GM21717 (cell line): ENCODE data around the gene SYT17.
"Not testable (repeated sequence)": the region's sequence is repeated elsewhere in the genome, so short reads cannot be mapped to it uniquely, and the experiment has no call there.

Source experiments
- ATAC-seq: cut with Tn5 transposase; IDR thresholded peaks from one replicate; pipeline ENCODE4 v1.9.1; 2021; ENCODE audit warnings: mild to moderate bottlenecking, moderate library complexity; ENCODE audit not compliant: unreplicated experiment

Gene SYT17

DNA sequence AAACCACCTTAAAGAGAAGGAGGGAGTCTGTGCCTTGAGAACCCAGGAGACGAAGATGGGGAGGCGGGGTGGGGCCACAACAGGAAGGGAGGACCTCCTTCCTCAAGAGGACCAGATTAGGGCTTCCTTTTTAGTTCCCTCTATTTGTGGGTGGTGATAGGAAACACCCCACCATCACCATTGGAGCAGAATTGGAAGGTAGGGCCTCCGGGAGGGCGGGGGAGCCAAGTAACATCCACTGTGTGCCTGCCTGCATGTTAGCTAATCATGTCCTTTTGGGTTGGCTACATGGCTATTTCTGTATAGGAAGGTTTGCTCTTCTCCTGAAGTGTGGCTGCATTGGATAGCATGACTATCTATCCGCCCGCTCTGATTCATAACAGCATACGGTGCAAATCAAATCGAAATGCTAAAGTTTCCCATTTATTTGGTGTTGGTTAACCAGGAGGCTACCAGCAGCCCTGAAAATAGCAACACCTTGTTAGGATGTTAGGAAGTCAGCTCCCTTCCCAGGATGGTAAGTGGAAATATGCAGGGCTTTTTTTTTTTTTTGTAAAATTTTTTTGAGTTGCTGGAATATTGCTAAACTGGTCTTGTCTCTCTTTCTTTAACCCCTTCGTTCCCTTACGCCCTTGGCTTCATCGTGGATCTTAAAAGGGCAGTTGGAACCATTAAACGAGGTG lies 4.2 kb downstream of the SYT17 start:
- ATAC-seq, result no peak

DNA sequence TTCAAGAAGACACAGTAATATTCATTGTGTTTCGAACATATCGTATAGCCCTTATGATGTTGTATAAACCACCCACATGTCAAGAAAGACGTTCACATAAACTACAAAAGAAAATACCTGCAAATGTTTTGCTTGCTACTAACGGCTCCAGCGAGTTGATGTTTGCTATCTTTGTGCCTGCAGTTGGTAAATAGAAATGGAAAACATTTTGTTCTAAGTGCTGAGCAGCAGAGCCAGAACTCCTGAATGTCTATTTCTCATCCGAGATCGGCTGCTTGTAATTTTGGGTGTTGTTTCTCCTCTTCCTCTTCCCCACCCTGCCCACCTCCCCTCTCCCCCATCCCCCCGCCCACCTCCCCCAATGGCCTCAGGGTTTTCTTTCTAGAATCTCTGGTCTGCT lies 5.0 kb downstream of the SYT17 start:
- ATAC-seq, result no peak

DNA sequence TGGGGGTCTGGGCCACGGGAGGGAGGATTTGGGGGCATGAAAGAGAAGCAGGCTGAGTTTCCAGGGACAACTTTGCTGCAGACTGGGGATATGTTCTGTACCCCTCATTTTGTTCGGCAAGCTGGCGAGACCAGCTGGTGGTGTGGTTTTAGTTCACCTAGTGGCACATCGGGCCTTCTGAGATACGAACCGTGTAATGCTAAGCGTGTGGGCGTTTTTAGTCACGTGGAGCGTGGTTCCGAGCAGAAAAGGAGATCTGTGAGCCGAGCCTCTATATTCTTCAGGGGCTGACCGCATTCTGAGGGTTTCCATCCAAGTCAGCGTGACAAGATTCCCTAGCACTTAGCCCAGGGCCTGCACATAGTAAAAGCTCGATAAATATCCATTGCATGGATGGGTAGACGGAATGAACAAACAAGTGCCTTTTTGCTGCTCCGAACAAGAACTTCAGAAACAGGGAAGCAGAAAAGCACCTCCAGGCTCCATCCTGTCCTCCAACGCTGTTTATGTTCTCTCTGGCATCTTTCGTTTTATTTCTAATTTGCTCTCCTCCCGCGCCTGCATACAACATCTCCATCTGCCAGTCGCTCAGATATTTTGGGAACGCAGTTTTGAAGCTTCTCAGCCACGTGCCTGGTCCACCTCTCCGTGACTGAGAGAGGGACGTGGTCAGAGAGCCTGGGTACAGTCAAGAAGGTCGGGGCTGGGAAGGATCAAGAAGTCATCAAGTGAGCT lies 5.8 kb downstream of the SYT17 start:
- ATAC-seq, result no peak

DNA sequence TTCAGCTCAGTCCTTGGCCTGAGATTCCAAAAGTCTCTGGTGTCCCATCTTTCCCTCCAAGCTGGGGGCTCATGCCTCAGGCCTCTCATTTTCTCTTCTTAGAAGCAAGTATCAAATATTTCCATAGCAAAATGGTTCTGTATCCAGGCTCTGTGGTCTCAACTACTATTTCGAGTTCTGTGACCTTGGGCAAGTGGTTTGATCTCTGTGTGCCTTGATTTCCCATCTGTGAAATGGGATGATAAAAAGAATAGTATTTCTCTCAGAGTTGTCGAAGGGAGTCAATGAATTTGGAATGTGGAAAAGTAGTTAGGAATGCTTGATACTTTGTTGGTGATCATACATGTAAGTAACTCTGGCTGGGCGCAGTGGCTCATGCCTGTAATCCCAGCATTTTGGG lies 6.4 kb downstream of the SYT17 start:
- ATAC-seq, result no peak

DNA sequence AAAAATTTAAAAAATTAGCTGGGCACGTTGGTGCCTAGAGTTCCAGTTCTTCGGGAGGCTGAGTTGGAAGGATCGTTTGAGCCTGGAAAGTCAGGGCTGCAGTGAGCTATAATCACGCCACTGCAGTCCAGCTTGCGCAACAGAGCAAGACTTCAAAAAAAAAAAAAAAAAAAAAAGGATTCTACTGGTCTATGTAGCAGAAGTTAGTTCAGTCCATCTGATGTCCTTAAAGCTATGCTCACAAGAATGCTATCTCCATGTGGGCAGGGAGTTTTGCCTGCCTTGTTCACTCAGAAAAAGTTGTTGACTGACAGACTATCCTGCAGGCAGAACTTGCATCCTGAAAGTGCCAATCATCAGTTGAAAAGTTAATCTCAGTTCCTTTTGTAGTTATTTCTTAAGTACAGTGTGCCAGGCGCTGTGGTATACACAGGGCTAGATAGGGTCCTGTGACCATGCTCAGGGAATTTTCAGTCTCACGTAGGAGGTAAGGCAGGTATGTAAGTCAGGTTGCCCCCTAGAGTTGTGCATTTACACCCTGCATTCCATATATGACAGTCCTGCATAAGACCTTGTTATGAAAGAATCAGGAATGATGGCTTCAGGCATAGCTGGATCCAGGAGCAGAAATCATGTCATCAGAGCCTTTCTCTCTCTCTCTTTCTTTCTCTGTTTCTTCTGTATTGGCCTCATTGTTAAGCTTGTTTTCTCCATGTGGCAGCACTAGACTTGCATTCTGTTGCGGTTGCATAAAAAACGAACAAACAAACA lies 7.6 kb downstream of the SYT17 start:
- no peak for ATAC-seq

DNA sequence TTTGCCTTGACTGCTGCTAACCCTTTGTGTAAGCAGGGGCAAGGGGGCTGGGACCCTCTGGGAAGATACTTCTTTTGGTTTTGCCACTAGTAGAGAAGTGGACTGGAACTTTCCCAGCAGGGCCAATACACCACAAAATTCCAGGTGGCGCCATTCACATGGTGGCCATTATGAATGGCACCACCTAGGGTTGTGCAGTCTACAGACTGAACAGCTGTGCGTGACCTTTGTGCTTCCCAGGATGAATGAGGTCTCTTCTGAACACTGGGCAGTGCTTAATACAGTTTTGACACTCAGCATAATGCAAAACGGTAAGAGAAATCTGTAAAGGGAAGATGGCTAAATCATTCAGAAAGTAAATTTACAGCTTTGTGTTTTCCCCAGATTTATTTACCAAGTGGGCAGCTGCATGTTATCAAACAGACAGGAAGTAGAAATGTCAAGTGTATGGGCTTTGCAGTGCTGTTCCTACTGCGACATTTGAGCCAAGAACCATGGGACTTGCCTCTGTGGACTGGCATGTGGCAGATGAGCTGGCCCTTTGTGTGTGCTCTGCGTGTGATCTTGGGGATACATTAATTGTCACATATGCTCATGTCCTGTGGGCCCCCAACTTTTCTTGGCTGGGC lies 9.2 kb downstream of the SYT17 start:
- ATAC-seq, result no peak

DNA sequence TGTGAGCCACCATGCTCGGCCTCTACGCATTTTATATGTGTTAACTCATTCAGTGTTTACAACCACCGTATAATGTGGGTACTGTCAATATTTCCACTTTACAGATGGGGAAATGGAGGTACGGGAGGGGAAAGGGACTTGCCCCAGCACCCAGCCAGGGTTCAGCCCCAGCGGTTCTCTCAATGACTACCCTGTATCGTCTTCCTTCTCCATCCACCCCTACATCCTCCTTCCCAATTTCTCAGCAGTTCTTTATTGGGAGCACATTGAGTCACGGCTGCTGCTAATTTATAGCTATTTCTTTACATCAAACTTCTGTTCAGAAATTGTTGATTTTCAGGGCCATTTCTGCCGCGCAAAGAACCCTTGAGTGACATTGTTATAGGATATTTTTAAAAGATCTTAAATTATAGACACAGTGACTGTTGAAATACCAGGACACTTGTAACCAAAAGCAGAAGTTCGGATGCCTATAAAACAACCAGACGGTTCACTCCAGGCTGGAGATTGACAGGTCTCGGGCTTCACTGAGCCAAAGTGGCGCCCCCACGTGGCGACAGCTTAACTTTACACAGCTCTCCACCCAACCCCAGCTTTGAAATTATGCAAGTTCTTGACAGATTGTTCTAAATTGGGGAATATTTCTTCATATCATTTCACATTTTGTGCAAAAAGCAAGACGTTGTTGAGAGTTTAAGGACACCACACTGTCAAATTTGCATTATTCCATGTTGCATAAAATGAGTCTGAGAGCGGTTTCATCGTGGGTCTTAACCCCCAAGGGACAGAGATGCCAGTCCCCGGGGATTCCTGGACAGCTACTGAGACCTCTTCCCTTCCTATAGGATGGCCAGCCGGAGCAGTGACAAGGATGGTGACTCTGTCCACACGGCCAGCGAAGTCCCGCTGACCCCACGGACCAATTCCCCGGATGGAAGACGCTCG lies 11.8 kb downstream of the SYT17 start:
- ATAC-seq, result no peak

DNA sequence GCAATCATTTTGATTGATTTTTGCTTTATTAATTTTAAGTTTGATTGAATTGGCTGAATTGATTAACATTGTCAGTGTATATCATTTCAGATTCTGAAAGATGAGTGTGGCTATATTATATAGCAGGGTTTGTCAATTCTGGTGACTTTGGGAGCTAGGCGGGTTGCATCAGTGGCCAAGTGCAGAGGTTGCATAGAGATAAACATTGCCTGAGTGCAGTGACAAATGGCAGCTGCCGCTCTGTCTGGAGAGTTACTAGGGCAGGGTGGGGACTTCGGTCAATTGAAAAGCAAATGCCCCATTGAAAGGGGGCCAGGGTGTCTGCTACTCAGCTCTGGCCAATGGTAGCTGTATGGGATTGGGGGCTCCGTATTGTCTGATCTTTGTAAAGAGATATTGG lies 12.7 kb downstream of the SYT17 start:
- no peak for ATAC-seq

DNA sequence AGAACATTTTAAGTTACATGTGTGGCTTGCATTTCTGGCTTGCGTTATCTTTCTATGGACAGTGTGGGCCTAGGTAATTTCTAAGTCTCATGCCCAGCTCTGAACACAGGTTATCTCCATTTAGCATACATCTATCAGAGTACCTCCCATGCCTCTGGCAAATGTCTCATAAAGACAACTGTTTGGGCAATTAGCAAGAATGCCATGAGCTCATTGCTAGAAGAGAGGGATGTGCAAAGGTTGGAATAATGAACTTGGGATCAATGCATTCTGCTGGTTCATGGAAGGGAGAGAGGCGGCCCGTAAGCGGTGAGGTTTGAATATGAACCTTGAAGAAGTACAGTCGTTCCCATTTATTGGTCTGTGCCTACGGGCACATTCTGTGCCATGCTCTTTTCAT lies 14.4 kb downstream of the SYT17 start:
- ATAC-seq, result no peak

DNA sequence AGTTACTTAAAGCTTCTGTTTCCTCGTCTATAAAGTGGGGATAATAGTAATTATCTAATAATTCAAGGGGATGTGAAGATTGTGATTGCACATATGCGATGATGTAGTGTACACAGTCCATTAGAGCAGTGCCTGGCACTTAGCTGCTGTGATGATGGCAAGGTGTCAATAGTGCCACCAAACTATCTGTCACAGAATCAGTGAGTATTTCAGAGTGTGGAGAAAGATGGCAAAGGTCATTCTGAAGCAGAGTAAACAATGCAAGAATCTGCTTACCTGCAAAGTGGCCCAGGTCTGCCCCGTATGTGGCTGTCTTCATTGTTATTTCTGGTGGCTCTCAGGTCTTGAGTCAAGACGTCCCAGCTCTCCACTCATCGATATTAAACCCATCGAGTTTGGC lies 15.1 kb downstream of the SYT17 start:
- no peak for ATAC-seq

DNA sequence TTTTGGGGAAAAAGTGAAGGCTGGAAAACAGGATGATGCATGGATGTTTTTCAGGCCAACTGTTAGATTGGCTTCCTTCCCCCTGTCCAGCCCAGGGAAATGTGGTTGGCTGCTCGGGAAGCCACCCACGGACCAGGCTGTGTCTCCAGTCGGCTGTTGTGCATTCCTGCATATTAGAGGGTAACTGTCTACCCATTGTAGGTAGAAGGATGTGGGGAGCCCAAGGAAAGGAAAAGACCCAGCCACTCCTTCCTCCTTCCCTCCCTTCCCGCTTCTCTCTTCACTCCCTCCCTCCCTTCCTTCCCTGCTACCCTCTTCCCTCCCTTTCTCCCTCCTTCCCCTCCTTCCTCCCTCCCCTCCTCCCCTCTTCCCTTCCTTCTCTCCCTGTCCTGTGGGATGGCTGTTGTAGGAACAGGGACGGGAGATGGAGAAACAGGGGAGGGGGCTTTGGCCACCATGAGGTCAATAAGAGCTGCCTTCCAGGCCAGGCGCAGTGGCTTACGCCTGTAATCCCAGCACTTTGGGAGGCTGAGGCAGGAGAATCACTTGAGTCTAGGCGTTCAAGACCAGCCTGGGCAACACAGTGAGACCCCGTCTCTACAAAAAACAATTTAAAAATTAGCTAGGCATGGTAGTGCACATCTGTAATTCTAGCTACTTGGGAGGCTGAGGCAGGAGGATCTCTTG lies 16.9 kb downstream of the SYT17 start:
- no peak for ATAC-seq

DNA sequence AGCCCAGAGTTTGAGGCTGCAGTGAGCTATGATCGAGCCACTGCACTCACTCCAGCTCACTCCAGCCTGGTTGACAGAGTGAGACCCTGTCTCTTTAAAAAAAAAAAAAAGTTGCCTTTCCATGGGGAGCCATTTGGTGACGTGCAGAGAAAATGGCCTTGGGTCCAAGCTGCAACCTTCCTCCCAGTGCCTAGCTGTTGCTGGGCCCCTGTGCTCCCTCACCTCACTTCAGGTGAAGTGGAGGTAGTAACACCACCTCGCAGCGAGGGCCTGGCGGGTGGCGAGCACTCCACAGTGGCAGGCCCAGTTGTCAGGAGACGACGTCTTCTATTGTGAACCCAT lies 17.4 kb downstream of the SYT17 start:
- no peak for ATAC-seq

DNA sequence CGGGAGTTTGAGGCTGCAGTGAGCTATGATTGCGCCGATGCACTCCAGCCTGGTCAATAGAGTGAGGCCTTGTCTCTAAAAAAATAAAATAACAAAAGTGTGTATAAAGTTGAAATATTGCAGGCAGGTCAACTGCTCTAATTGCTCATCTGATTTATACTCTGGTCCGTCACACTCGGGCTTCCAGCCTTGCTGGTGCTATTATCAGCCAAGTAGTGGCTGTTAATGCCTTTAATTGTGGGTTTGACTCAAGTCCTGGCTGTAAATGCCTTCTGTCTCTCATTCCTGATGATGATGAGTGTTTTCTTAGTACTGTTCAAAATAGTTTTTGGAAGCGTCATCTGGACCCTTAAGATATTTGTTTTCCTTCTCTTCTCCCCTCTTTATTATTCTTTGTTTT lies 18.4 kb downstream of the SYT17 start:
- ATAC-seq, result no peak

DNA sequence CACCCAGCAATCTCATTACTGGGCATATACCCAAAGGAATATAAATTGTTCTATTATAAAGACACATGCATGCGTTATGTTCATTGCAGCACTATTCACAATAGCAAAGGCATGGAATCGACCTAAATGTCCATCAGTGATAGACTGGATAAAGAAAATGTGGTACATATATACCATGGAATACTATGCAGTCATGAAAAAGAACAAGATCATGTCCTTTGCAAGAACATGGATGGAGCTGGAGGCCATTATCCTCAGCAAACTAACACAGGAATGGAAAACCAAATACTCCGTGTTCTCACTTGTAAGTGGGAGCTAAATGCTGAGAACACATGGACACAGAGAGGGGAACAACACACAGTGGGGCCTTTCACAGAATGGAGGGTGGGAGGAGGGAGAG lies 19.9 kb downstream of the SYT17 start:
- ATAC-seq, result not testable (repeated sequence)

DNA sequence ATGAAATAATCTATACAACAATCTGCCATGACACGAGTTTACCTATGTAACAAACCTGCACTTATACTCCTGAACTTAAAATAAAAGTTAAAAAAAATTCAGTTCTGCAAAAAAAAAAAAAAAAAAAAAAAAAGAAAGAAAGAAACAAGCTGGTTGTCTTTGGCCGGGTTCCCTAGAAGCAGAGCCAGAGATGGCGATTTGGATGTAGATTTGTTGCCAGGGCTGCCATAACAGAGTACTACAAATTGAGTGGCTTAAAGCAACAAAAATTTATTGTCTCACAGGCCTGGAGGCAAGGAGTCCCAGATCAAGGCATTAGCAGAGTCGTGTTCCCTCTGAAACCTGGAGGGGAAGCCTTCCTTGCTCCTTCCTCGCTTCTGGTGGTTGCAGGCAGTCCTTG lies 20.4 kb downstream of the SYT17 start:
- no peak for ATAC-seq

DNA sequence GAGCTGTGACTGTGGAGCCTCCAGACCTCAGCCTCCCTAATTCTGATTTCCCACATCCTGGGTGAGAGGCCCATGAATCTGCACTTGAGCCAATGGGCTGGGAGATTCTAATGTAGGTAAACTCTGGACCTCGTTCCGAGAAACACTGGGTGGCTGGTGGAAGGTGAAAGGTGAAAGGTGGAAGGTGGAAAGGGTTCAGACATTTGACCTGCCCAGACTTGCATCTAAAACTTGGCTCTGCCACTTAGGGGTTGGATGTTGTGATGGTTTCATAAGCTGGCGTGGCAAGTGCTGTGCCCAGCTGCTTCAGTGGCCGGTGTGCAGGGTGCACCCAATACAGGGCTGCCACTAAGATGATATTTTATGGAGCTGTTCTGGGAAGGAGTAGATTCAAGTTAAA lies 24.8 kb downstream of the SYT17 start:
- no peak for ATAC-seq

DNA sequence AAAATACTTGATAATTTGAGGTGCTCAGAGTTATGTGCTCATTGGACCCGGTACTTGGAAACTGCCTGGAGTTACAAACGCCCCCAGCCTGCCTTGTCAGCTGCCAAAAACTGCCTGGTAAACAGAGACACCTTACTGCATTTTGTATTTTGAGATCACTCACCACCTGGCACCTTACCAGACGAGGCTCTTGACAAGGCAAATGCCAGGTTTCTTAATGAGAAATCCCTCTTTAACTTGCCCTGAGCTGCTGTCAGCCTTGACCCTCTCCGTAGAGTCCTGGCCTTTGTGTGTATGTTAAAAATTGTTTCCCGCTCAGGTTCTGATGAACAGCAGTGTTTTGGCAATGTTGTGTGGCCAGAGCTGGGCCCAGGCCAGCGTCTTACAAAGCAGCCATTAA lies 28.8 kb downstream of the SYT17 start:
- ATAC-seq, result no peak

DNA sequence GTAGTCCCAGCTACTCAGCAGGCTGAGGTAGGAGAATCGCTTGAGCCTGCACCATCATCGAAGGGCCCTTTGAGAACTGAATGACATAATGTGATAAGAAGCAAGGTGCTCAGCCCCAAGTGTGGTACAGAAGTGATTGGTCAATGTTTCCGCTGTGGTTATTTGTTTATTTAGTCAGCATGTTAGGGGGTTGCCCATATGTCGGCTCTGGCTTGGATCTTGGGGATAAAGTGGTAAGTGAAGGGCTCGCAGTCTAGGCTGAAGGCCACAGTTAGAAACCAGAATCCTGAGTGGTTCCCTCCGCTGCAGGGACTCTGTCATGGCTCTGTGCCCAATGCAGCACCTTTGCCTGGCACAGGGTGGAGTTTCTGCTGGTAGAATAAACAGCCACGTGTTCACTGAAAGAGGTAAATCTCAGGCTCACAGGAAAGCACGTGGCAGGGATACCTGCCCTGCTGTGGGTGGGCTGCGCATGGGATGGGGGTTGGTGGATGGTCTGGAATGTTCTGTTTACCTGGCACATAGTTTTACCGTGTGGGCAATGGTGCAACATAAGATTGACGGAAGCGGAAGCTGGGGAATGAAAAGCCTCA lies 35.4 kb downstream of the SYT17 start:
- ATAC-seq, result no peak

DNA sequence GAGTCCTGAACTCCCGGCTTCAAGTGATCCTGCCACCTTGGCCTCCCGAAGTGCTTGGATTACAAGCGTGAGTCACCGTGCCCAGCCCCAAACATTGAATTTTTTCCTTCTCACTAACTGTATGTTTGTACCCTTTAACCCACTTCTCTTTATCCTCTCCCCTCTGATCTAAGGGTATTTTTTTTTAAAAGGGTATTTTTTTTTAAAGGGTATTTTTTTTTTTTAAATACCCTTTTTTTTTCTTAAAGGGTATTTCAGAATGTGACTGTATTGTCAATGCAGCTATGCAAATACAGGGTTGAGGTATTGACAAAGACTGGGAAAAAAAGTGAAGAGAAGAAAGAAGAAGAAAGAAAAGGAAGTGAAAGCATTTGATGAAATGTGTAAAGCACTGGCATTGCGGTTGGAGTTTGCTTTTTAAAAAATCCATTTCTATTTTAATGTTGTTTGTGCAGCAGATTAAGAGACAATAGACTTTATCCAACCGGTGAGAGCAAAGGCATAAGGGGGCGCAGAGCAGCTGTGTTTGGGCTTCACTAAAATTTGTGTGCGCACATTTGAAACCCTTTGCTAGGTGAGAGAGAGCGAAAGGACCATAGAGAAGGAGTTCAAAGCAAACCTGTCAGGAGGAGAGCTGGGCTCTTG lies 42.4 kb downstream of the SYT17 start:
- ATAC-seq, result peak; percentile 73
